ES-I3 (cell line): Measurements from ENCODE around the gene PFDN1.

Source experiments
- H3K36me3 ChIP-seq: 2 replicates; pipeline ENCODE4 v1.6.1; 2013; ENCODE audit warnings: mild to moderate bottlenecking, low read length, control low read depth, moderate library complexity; ENCODE audit not compliant: insufficient read depth
- H3K4me1 ChIP-seq: 2 replicates; pipeline ENCODE4 v1.6.1; 2013; ENCODE audit warnings: mild to moderate bottlenecking, control low read depth, low read length; ENCODE audit not compliant: insufficient read depth
- H3K9ac ChIP-seq: 2 replicates; pipeline ENCODE4 v1.6.1; 2013; ENCODE audit warnings: low read depth, mild to moderate bottlenecking, low read length, moderate library complexity
- H3K9me3 ChIP-seq: 2 replicates; pipeline ENCODE4 v1.6.1; 2013; ENCODE audit warnings: mild to moderate bottlenecking, low read length, moderate library complexity; ENCODE audit not compliant: control insufficient read depth, insufficient read depth

Gene PFDN1

DNA sequence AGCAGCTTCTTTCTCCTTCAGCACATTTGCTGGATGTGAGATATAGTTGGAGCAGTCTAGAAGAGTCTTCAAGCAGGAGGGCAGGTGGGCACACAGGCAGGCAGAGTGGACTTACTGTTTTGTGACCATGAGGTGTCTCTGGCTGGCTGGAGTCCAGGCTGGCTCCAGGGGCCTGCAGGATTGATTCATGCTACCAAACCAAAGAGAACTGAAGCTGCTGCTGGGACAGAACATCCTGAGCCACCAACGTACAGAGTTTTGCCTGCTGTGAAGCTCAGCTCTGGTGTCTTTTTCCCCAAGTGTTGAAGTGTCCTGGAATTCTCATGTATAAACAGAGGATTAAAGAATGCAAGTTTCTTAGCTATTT lies 82.2 kb downstream of the PFDN1 start:
- peaks cover 16% of the 10 kb centered on the region for H3K4me1 ChIP-seq
- H3K36me3 ChIP-seq, result no peaks in the 10 kb centered on the region
- no peaks in the 10 kb centered on the region for H3K9me3 ChIP-seq
- no peak overlapping the region for H3K9ac ChIP-seq

DNA sequence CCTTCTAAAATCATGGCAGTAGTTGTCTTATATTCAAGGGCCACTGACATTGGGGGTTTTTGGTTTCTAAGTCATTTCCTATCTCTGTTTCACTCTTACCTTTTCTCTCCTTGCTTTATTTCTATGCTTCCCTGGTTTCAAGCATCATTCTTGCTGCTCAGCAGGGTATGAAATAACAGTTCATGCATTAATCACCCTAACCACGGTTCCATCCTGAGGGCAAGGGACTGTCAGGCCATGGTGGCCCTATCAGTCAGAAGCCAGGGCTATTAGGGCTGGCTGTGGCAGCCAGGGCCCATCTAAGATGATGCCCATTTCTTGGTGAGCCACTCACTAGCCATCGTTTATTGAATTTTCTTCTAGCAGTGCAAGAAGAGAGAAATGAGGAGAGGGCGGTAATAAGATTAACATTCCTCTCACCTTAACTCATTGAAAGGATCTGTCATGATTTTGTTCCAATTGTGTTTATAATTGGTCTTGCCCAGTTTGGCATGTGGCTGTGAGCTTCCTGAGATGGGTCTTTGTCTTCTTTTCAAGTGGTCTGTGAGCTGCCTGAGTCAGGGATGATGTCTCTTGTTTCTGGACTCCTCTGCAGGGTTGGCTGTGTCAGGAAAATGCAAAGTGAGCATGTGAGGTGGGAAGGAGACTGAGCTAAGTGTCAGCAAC lies 82.7 kb downstream of the PFDN1 start:
- Histone ChIP-seq H3K9ac (no peak overlapping the region), H3K9me3 (no peaks in the 10 kb centered on the region), H3K4me1 (peaks cover 16% of the 10 kb centered on the region), H3K36me3 (no peaks in the 10 kb centered on the region)

DNA sequence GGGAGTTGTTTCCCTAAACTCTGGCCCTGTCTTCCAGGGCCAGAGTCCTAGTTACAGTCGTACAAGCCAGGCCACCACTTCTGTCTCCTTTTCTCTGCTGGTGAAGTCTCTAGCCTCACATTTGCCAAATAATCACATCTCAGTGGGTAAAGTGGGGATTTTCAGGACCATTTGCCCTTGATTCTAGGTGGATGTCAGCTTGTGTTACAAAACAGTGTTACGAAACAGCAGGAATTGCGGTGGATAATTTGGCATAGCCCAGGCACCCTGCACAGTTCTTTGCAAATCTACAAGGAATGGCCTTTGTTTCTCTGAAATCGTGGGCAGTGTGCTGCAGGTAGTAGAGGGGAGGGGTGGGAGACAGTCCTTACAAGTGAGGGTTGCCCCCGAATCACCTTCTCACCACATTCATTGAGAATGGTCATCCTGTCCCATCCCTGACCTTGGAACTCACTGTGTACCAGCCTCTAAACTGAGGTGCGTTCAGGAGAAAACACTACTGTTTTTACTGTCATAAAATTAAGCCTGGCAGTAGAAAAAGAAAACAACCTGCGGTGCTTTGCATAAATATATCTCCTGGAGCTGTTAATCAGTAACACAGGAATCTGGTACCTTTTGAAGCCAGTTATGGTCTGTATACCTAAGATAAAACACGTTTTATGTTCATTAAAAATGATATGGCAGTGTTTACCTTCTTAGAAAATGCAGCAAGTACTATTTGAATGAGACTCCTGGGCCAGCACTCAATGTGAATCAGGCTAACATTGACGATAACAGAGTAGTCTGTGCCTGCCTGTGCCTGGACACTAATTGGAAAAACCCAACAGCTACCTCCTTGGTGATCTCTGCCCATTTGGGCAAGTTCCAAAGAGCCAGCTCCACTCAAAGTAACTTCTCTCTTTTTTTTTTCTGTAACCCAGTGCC lies 83.6 kb downstream of the PFDN1 start:
- H3K9ac ChIP-seq, result no peak overlapping the region
- H3K4me1 ChIP-seq, result peaks cover 16% of the 10 kb centered on the region
- H3K9me3 ChIP-seq, result no peaks in the 10 kb centered on the region
- no peaks in the 10 kb centered on the region for H3K36me3 ChIP-seq

DNA sequence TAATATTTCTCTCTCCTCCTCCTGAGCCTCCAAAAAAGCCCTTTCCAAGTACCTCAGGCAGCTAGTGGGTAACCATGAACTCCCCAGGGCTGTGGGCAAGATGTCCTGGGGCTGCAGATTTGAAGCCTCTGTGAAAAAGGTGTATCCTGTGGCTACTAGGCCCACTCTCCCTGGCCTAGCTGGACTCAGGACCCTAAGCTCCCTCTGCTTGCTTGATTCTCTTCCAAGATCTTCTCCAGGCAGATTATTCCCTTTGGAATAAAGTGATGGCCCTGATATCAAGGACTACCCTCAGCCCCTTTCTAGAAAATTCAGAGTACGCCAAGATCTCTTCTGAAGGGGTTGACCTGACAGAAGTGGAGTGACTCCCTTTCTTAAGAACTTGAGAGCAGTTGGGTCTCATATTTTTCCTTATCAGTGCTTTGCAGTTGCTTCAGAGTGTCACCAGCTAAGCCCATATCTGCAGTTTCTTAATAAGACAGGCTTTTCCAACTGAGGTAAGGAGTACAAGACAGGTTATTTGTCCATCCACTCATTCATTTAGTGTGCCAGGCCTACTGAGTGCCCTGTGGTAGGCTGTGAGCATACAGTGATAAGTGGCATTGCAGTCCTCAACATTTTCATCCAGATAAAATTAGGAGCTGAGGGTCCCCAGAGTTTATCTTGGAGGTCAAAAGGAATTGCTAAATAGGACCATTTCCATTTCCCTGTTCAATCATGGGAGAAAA lies 85.4 kb downstream of the PFDN1 start:
- Histone ChIP-seq H3K9ac (no peak overlapping the region), H3K9me3 (no peaks in the 10 kb centered on the region), H3K36me3 (no peaks in the 10 kb centered on the region), H3K4me1 (peaks cover 16% of the 10 kb centered on the region)

DNA sequence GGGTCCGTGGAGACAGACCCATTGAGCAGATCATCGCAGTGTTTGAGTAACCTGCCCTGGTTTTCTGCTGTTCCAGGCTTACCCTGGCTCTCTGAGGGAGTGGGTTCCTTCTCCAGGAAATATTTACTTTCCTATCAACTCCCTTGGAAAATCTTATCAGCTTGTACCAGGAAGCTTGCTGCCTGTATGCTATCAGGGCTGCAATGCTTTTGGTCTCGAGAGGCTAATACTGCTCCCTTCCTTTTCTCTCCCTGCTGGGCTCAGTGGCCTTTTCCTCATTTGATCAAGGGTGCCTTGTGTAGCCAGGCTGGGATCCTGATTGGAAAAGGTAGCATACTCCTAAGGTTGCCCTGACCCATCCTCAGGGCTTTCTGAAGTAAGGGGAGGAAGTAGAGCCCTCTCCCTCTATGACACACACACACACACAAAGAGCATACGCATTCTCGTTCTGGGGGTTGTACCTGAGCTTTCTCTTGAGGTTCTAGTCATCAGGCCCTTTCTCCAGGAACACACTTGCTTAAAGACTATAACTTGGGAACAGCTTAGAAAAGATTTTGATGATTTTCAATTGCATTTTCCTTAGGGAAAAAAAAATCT lies 86.3 kb downstream of the PFDN1 start:
- Histone ChIP-seq H3K9ac (no peak overlapping the region), H3K4me1 (peaks cover 16% of the 10 kb centered on the region), H3K9me3 (no peaks in the 10 kb centered on the region), H3K36me3 (no peaks in the 10 kb centered on the region)

DNA sequence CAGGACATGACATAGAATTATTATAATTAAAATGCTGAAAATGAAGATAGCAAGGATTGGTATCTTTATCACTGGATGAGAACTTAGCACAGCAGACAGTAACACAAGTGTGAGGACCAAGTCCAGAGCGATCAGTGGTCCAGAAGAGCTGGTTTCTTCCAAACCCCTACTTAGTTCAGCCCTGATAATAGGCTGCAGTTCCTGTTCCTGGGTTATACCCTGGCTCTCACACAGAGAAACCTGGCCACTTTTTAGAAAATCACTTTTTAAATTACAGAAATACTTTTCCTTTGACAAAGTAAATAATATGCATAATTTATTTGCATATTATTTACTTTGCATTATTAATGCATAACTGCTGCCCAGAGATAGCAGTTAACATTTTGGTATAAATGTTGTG lies 87.6 kb downstream of the PFDN1 start:
- Histone ChIP-seq H3K9ac (no peak overlapping the region), H3K36me3 (no peaks in the 10 kb centered on the region)

DNA sequence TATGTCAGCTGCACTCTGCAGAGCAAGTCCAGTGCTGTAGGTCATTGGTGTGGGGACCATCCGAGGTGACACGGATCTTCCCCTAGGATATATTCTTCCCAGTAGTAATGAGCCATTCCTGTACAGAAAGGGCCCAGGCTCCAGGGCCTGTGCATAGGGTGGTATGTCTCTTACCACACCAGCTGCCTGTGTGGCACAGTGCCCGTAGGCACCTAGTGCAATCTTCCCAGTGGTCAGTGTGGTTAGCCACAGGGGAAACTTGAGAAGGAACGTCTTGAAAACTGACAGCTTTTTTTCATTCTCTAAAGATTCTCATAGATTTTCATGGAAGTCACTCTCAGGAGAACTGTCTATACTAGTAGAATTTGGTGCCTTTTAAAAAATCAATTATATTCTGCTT lies 88.1 kb downstream of the PFDN1 start:
- no peak overlapping the region for H3K9ac ChIP-seq

More for the DNA sequence above, 87.6 kb downstream of the PFDN1 start:
- Histone ChIP-seq H3K9me3 (no peaks in the 10 kb centered on the region), H3K4me1 (peaks cover 12% of the 10 kb centered on the region)

DNA sequence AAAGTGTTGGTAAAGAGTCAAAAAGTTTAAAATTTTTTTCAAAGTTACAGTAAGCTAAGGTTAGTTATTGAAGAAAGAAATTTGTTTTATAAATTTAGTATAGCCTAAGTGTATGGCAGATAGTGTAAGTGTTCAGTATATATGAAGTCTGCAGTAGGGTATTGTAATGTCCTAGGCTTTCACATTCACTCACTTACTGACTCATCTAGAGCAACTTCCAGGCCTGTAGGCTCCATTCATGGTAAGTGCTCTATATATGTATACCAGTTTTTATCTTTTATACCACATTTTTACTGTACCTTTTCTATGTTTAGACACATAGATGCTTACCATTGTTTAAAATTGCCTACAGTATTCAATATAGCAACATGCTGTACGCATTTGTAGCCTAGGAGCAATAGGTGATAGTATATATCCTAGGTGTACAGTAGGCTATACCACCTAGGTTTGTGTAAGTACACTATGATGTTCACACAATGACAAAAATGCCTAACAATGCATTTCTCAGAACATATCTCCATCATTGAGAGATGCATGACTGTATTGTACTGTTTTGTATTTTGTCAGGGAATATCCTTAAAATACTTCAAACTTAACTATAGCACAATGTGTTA lies 89.4 kb downstream of the PFDN1 start:
- H3K36me3 ChIP-seq, result no peaks in the 10 kb centered on the region
- no peaks in the 10 kb centered on the region for H3K9me3 ChIP-seq
- peaks cover 9% of the 10 kb centered on the region; the same call in 1 of the 2 replicates for H3K4me1 ChIP-seq
- no peak overlapping the region for H3K9ac ChIP-seq

More for the DNA sequence above, 88.1 kb downstream of the PFDN1 start:
- H3K9me3 ChIP-seq, result no peaks in the 10 kb centered on the region
- peaks cover 9% of the 10 kb centered on the region; the same call in 1 of the 2 replicates for H3K4me1 ChIP-seq
- H3K36me3 ChIP-seq, result no peaks in the 10 kb centered on the region

DNA sequence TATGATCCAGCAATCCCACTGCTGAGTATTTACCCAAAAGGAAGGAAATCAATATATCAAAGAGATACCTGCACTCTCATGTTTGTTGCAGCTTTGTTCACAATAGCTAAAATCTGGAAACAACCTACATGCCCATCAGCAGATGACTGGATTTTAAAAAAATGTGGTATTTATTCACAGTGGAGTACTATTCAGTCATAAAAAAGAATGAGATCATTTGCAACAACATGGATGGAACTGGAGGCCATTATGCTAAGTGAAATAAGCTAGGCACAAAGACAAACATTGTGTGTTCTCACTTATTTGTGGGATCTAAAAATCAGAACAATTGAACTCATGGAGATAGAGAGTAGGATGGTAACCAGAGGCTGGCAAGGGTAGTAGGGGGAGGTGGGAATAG lies 94.8 kb downstream of the PFDN1 start:
- Histone ChIP-seq H3K9me3 (no peaks in the 10 kb centered on the region), H3K36me3 (no peaks in the 10 kb centered on the region), H3K4me1 (peaks cover 9% of the 10 kb centered on the region), H3K9ac (no peak overlapping the region)

DNA sequence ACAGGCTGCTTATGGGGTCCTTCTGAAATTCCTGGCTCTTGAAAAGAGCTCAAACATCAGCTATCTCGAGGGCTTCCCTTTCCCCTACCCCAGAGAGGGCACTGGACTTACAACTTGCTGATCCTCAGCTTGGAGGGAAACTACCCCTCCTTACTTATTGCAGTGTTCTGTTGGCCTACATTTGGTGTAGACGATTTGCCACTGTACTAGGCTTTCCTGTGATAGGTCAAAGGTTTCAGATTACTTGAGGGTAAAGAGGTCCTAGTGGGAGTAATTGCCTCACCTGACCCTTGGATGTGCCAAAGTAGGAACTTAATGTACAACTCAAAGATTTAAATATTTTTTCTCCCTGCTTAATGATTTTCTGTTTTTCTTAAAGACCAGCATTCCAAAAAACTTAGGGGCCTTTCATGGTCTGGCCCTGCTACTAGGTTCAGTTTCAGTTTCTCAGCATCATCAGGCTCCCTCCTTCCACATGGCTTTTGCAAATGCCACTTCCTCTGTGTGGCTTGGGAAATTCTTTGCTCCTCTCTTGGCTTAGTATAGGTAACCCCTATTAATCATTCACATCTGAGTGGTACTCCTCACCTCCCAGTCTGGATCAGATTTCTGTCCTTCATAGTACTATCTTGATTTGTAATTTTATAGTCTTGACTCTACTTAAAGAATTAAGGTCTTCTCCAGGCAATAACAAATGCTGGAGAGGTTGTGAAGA lies 95.5 kb downstream of the PFDN1 start:
- no peak overlapping the region for H3K9ac ChIP-seq
- no peaks in the 10 kb centered on the region for H3K36me3 ChIP-seq
- peaks cover 9% of the 10 kb centered on the region for H3K4me1 ChIP-seq
- no peaks in the 10 kb centered on the region for H3K9me3 ChIP-seq

DNA sequence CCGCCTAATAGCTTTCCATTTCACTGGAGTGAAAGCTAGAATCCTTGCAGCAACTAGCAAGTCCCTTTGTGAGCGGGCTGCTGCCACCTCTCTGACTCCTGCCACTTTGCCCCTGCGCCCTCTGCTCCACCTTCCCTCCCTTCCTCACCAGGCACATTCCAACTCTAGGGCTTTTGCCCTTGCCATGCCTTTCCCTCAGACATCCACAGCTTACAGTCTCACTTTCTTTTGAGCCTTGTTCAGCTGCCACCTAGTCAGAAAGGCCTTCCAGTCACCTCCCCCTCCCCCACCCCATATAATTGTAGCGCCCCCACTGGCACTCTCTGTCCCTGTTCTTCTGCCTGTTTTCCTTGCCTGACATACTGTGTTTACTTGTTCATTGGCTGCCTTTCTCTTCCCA lies 96.9 kb downstream of the PFDN1 start:
- Histone ChIP-seq H3K4me1 (peaks cover 9% of the 10 kb centered on the region), H3K9me3 (no peaks in the 10 kb centered on the region), H3K9ac (no peak overlapping the region), H3K36me3 (no peaks in the 10 kb centered on the region)

DNA sequence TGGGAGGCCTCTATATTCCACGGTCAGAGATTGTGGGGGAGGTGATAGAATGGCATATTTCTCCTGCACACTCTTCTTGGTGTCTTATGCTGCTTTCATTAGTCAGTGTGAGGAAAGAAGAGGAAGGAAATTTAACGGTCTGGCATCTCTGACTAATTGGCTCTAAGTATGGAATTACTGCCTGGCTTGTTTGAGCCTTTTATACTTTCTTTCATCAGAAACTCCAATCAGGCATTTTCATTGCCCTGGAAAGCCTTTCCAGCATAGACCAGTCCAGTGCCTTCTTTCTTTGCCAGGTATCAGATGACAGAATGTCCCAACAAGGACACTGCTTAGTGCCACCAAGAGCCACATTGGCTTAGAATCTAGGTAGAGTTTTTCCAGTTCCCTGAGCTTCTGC lies 97.7 kb downstream of the PFDN1 start:
- no peak overlapping the region for H3K9ac ChIP-seq
- no peaks in the 10 kb centered on the region for H3K9me3 ChIP-seq
- peaks cover 9% of the 10 kb centered on the region for H3K4me1 ChIP-seq
- no peaks in the 10 kb centered on the region for H3K36me3 ChIP-seq

DNA sequence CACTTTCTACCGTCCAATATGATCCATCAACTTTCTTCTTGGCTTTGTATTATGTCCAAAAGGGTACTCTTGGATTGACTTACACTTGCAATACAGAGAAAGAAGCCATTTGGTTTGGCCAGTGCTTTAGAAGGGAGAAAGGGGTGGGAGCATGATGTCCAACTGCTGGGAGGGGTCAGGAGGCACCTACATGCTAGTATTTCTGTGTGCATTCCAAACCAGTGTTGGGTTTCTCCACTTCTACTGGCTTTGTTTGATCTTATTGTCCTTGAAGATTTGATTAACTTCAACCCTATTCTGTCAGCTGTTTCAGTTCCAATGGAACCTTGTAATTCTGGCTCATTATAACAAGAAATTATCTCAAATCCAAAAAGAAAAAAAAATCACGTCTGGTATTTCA lies 100.3 kb downstream of the PFDN1 start:
- Histone ChIP-seq H3K4me1 (peaks cover 9% of the 10 kb centered on the region), H3K9ac (no peak overlapping the region), H3K9me3 (no peaks in the 10 kb centered on the region), H3K36me3 (no peaks in the 10 kb centered on the region)
